HG02943 (cell line): Measurements from ENCODE around the gene AKR1C4.

Source experiments
- ATAC-seq: cut with Tn5 transposase; IDR thresholded peaks from one replicate; pipeline ENCODE4 v1.9.1; 2021; ENCODE audit warnings: mild to moderate bottlenecking, low read depth, moderate library complexity; ENCODE audit not compliant: unreplicated experiment

The AKR1C4 gene

DNA sequence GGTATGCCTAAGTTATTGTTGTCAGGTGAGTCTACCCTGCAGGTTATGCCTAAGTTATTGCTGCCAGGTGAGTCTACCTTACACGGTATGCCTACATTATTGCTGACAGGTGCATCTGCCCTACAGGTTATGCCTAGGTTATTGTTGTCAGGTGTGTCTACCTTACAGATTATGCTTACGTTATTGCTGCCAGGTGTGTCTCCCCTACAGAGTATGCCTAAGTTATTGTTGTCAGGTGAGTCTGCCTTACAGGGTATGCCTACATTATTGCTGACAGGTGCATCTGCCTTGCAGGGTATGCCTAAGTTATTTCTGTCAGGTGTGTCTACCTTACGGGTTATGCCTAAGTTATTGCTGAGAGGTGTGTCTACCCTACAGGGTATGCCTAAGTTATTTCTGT is 64.2 kb downstream of the AKR1C4 start:
- no peak for ATAC-seq

DNA sequence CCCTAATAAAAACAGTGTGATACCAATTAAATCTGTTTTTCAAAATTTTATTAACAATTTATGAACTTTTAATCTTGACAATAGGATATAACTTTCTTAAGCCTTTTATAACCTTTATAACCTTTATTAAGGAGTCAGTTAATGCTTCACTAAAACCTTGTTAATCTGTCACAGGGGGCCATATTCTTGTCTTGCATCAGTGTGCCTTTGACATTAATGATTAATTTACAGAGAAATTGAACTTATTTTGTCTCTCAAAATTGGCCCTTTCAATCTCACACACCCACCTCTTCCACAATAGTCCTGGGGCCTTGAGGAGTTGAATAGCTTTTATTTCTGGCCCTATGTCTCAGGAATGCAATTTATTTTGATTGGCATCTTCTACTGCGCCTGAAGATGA is 68.5 kb downstream of the AKR1C4 start:
- no peak for ATAC-seq

DNA sequence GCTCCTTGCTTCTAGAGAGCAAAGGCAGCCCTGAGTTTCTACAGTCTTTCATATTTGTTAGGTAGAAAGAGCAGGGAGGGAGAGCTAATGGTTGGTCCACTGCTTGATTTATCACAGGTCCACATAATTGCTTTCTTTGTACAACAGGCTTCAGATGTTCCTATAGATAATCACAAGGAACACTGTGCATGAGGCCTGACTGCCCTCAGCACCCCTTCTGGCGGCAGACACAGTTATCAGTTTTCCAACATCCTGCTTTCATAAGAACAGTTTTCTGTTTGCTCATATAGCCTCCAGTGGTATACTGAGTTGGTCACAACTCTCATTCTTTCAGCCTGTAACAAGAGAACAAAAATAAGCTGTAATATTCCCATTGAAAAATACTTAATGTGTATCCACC is 69.7 kb downstream of the AKR1C4 start:
- no peak for ATAC-seq

DNA sequence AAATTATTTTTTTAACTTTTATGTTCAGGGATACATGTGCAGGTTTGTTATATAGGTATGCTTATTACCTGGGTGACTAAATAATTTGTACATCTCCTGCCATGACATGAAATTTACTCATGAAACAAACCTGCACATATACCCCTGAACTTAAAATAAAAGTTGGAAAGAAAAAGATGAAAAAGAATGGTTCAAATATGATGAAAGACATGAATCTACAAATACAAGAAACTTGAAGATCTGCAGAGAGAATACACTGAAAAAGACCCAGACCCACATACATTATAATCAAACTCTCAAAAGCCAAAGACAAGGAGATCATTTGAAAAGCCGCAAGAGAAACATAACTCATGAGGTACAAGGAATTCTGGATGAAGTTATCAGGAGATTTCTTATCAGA is 70.2 kb downstream of the AKR1C4 start:
- ATAC-seq = no peak

DNA sequence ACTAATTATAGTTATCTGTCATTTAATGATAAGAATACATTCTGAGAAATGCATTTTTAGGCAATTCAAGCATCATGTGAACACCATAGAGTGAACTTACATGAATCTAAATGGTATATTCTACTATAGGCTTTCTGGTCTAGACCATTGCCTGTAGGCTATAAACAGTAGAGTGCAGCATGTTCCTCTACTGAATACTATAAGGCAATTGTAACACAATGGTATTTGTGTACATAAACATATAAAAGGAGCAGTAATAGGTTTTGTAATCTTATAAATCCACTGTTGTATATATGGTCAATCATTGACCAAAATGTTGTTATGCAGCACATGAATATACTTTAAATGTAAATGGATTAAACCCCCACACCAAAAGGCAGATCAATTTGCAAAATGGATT is 71.6 kb downstream of the AKR1C4 start:
- ATAC-seq = no peak
